Choroid plexus epithelial cell (primary cell): ENCODE measurements around the gene OR51M1.

Experiments used
- DNase-seq: peaks from one replicate; pipeline ENCODE4 v3.0.0-alpha.2; 2010; ENCODE audit warnings: low read depth
- H3K4me3 ChIP-seq: 2 replicates; pipeline ENCODE4 v1.5.1; 2011; ENCODE audit warnings: low read depth, mild to moderate bottlenecking, control low read depth, low read length, moderate library complexity
- TF ChIP-seq, protein P1 (sequence below): conservative IDR thresholded peaks from 2 replicates; pipeline ENCODE4 v1.5.1; 2011; ENCODE audit warnings: low read depth, mild to moderate bottlenecking, control low read depth, inconsistent platforms, low read length, moderate library complexity

OR51M1 gene

DNA sequence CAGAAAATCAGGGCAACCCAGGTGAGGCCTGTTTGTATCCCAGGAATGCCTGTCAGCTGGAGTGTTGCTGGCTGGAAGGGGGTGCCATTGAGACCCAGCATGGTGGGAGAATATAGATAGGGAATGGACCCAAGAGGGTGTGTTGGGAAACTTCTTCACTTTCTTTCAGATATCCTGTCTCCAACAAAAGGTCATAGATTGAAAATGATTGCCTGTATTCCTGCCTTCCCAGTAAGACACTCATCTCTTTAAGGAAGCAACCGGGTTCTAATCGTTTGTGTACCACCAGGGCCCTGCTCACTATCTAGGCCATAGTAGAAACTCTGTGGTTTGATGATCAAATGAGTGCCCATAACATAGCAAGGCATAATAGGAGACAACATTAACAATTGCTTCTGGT is 57.8 kb downstream of the OR51M1 start, which contains the start of gene OR51I1:
Gene OR51I1, minus strand, starts transcription at position 101 of the 400 bp plus-strand sequence. Its CDS starts 0 bp downstream, at position 101.
- no peak within 1 kb of the TSS for H3K4me3 ChIP-seq
- TF ChIP-seq, protein P1, sequence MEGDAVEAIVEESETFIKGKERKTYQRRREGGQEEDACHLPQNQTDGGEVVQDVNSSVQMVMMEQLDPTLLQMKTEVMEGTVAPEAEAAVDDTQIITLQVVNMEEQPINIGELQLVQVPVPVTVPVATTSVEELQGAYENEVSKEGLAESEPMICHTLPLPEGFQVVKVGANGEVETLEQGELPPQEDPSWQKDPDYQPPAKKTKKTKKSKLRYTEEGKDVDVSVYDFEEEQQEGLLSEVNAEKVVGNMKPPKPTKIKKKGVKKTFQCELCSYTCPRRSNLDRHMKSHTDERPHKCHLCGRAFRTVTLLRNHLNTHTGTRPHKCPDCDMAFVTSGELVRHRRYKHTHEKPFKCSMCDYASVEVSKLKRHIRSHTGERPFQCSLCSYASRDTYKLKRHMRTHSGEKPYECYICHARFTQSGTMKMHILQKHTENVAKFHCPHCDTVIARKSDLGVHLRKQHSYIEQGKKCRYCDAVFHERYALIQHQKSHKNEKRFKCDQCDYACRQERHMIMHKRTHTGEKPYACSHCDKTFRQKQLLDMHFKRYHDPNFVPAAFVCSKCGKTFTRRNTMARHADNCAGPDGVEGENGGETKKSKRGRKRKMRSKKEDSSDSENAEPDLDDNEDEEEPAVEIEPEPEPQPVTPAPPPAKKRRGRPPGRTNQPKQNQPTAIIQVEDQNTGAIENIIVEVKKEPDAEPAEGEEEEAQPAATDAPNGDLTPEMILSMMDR = no peak
- DNase-seq = no peak
